ENCODE measurements around the gene ENDOD1. TPM values are rescaled to one million over a fixed set of nuclear protein-coding genes. Genes with fewer than 3 reads are reported as not detected.

The ENDOD1 gene
- total RNA-seq, 1 donor from 2014 or later, result 1.9 TPM

DNA sequence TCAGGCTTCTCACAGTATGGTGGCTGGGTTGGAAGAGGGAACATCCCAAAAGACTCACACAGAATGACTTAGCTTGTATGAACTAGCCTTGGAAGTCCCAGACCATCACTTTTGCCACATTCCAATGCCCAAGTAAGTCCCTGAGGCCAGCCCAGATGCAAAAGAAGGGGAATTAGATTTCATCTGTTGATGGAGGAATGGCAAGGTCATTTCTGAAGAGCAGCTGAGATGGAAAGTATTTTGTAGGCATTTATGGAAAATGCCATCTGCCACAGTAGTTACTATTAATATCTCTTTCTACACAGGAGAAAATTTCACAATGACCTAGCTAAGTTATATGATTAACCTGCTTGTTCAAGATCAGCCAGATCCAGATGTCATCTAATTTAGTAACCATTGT lies 58.8 kb downstream of the ENDOD1 start:
- H3K4me2 ChIP-seq, result no peak overlapping the region
- Mint-ChIP-seq H3K4me3 (no peak overlapping the region), H3K36me3 (no peaks in the 10 kb centered on the region), H3K4me1 (peaks cover 28% of the 10 kb centered on the region), H3K9me3 (no peaks in the 10 kb centered on the region), H3K27ac (no peak overlapping the region), H3K27me3 (ENCODE audit: insufficient read depth, low read depth) (peaks cover 2% of the 10 kb centered on the region)
- no peaks in the 10 kb centered on the region for H4K20me1 ChIP-seq (ENCODE audit: low read depth)
- H3F3A ChIP-seq (ENCODE audit: low read depth), result peaks cover 25% of the 10 kb centered on the region
- no peaks in the 10 kb centered on the region for H3K9me3 ChIP-seq (ENCODE audit: low read depth)
- no peak overlapping the region for H2AFZ ChIP-seq (replicated peaks)
- peaks cover 73% of the 10 kb centered on the region for H3K27me3 ChIP-seq
- H3K79me2 ChIP-seq (ENCODE audit: low read depth), result no peaks in the 10 kb centered on the region
- H3K27ac ChIP-seq, result no peak overlapping the region
- no peak for DNase-seq (ENCODE audit: low spot score)
- H3K4me3 ChIP-seq, result no peak overlapping the region
- TF ChIP-seq EZH2 (IDR thresholded peaks at IDR 0.05) (no peak), EZH2phosphoT487 (IDR thresholded peaks at IDR 0.05) (no peak)
- TF ChIP-seq, protein P1, sequence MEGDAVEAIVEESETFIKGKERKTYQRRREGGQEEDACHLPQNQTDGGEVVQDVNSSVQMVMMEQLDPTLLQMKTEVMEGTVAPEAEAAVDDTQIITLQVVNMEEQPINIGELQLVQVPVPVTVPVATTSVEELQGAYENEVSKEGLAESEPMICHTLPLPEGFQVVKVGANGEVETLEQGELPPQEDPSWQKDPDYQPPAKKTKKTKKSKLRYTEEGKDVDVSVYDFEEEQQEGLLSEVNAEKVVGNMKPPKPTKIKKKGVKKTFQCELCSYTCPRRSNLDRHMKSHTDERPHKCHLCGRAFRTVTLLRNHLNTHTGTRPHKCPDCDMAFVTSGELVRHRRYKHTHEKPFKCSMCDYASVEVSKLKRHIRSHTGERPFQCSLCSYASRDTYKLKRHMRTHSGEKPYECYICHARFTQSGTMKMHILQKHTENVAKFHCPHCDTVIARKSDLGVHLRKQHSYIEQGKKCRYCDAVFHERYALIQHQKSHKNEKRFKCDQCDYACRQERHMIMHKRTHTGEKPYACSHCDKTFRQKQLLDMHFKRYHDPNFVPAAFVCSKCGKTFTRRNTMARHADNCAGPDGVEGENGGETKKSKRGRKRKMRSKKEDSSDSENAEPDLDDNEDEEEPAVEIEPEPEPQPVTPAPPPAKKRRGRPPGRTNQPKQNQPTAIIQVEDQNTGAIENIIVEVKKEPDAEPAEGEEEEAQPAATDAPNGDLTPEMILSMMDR (IDR thresholded peaks at IDR 0.05), result no peak
- H3K4me1 ChIP-seq, result peaks cover 4% of the 10 kb centered on the region
- H3K9ac ChIP-seq, result no peak overlapping the region
- no peaks in the 10 kb centered on the region for H3K36me3 ChIP-seq

DNA sequence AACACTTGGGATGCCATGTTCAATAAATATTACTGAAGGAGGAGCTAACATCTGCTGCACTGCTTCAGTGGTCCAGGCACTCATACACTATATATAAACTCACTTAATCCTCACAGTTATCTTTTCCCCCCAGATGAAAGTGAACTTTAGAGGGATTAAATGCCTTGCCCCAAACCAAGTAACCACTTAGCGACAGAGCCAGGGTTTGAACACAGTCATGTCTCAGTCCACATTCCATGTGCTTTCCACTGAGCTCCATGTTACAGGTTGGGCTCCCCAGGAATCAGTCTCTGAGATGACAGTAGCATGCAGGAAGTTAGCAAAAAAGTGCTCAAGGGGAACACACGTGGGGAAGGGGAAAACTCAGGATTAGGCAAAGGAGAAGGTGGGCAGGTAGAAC lies 59.3 kb downstream of the ENDOD1 start:
- H3K27me3 ChIP-seq, result peaks cover 67% of the 10 kb centered on the region
- H3K9me3 Mint-ChIP-seq, result no peaks in the 10 kb centered on the region
- peaks cover 2% of the 10 kb centered on the region for H3K27me3 Mint-ChIP-seq (ENCODE audit: insufficient read depth, low read depth)
- H3K4me1 ChIP-seq, result peaks cover 4% of the 10 kb centered on the region
- no peak overlapping the region for H3K27ac Mint-ChIP-seq
- H3K4me3 Mint-ChIP-seq, result peak overlapping the region; percentile 6
- no peak overlapping the region for H3K4me3 ChIP-seq
- H3K79me2 ChIP-seq (ENCODE audit: low read depth), result no peaks in the 10 kb centered on the region
- no peaks in the 10 kb centered on the region for H4K20me1 ChIP-seq (ENCODE audit: low read depth)
- no peak overlapping the region for H2AFZ ChIP-seq (replicated peaks)
- peak overlapping the region; percentile 87 for H3K4me2 ChIP-seq
- TF ChIP-seq EZH2 (IDR thresholded peaks at IDR 0.05) (no peak), EZH2phosphoT487 (IDR thresholded peaks at IDR 0.05) (no peak)
- TF ChIP-seq, protein P1 (IDR thresholded peaks at IDR 0.05), result no peak
- no peaks in the 10 kb centered on the region for H3K36me3 Mint-ChIP-seq
- no peaks in the 10 kb centered on the region for H3K9me3 ChIP-seq (ENCODE audit: low read depth)
- H3K27ac ChIP-seq, result no peak overlapping the region
- H3K4me1 Mint-ChIP-seq, result peaks cover 28% of the 10 kb centered on the region
- peaks cover 25% of the 10 kb centered on the region for H3F3A ChIP-seq (ENCODE audit: low read depth)
- no peak for DNase-seq (ENCODE audit: low spot score)
- H3K9ac ChIP-seq, result no peak overlapping the region
- H3K36me3 ChIP-seq, result no peaks in the 10 kb centered on the region

DNA sequence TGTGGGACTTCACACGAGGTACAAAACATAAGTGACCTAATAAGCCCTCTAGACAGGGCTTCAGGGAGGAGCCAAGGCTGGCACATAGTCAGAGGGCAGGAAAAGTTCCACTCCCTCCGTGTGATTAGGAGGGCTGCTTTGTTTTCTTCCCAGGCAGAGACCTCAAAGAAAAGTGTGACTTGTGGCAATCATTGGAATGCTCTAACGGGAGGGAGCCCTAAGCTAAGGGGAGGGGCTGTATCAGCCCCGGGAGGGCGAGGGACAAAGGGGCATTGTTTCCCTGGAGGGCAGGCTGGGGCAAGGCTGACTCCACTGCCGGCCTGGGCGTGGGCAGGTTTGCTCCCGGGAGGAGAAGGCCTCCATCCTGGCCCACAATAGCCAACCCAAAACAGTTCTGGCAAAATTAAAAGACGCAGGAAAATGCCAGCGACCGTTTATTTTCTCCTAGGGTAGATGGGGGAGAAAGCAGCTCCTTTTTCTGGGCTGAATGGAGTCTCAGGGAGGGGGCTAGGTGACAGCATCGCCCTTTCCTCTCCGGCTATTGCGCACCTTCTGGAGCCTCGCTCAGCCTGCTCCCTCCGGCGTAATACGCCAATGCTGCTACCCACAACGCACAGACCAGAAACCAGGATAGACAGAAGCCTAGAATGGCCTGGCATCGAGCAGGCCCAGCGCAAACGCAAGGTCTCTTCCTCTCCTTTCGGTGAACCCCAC lies 60.2 kb downstream of the ENDOD1 start:
- H3K36me3 ChIP-seq, result no peaks in the 10 kb centered on the region
- H3K4me3 Mint-ChIP-seq, result peak overlapping the region; percentile 76
- H3K9me3 Mint-ChIP-seq, result peaks cover 2% of the 10 kb centered on the region
- peaks cover 4% of the 10 kb centered on the region for H3K4me1 ChIP-seq
- no peaks in the 10 kb centered on the region for H3K9me3 ChIP-seq (ENCODE audit: low read depth)
- H3K27me3 ChIP-seq, result peaks cover 59% of the 10 kb centered on the region
- TF ChIP-seq EZH2phosphoT487 (IDR thresholded peaks at IDR 0.05) (no peak), EZH2 (IDR thresholded peaks at IDR 0.05) (no peak)
- TF ChIP-seq, protein P1 (IDR thresholded peaks at IDR 0.05), result no peak
- peaks cover 29% of the 10 kb centered on the region for H3K4me1 Mint-ChIP-seq
- no peaks in the 10 kb centered on the region for H3K36me3 Mint-ChIP-seq
- no peak overlapping the region for H3K27ac ChIP-seq
- peak overlapping the region; percentile 91 for H2AFZ ChIP-seq (replicated peaks)
- peak overlapping the region; percentile 87 for H3K4me2 ChIP-seq
- DNase-seq (ENCODE audit: low spot score), result peak; percentile 90
- peaks cover 2% of the 10 kb centered on the region for H3K27me3 Mint-ChIP-seq (ENCODE audit: insufficient read depth, low read depth)
- H3K79me2 ChIP-seq (ENCODE audit: low read depth), result no peaks in the 10 kb centered on the region
- H3K9ac ChIP-seq, result no peak overlapping the region
- H4K20me1 ChIP-seq (ENCODE audit: low read depth), result no peaks in the 10 kb centered on the region
- H3K27ac Mint-ChIP-seq, result peak overlapping the region; percentile 59
- H3K4me3 ChIP-seq, result peak overlapping the region; percentile 57
- peaks cover 25% of the 10 kb centered on the region for H3F3A ChIP-seq (ENCODE audit: low read depth)
